Measurements from ENCODE around the gene CYP2A13. TPM values are rescaled to one million over a fixed set of nuclear protein-coding genes. Genes with fewer than 3 reads are reported as not detected.
"Not testable (repeated sequence)": the region's sequence is repeated elsewhere in the genome, so short reads cannot be mapped to it uniquely, and the experiment has no call there.

CYP2A13 gene
- total RNA-seq, 1 donor from 2014 or later: not detected

DNA sequence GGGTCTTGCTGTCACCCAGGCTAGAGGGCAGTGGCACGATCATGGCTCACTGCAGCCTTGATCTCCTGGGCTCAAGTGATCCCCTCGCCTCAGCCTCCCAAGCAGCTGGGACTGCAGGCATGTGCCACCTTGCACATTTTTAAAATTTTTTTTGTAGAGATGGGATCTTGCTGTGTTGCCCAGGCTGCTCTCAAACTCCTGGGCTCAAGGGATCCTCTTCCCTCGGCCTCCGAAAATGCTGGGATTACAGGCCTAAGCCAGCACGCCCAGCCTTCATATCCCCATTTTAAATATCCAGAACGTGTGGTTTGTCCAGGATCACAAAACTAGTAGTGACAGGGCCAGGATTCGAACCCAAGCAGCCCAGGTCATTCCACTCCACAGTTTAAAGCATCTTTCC lies 39.1 kb downstream of the CYP2A13 start:
- not testable (repeated sequence) for DNase-seq (ENCODE audit: low spot score); H3K27ac Mint-ChIP-seq; H3K36me3 Mint-ChIP-seq (ENCODE audit: low read depth); H3K9me3 Mint-ChIP-seq; H3K4me3 Mint-ChIP-seq
- intact Hi-C loops (cut with micrococcal nuclease): loop anchor here (2.0 to 5.0 kb wide), 2 partner anchors 135 to 180 kb away; no protein-coding TSS in a partner anchor
- Mint-ChIP-seq H3K27me3 (ENCODE audit: insufficient read depth) (peaks cover 31% of the 10 kb centered on the region), H3K4me1 (ENCODE audit: low read depth) (peaks cover 19% of the 10 kb centered on the region)

DNA sequence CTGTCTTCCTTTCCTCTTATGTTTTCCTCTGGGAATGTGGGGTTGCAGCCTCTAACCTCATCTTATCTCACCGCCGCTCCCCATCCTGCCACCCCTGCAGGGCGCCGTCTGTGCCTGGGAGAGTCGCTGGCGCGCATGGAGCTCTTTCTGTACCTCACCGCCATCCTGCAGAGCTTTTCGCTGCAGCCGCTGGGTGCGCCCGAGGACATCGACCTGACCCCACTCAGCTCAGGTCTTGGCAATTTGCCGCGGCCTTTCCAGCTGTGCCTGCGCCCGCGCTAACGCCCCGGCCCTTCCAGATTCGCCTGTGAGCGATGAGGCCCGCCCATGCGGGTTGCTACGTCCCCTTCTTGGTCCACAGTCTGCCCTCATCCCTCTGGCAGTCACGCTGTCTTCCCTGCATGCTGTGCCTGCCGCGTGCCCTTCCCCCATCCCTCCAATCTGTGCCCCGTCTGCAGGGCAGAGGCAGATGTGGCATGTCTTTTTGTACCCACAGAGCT lies 39.6 kb downstream of the CYP2A13 start:
- Mint-ChIP-seq H3K27me3 (ENCODE audit: insufficient read depth) (peaks cover 35% of the 10 kb centered on the region), H3K4me1 (ENCODE audit: low read depth) (peaks cover 19% of the 10 kb centered on the region)
- H3K4me3 Mint-ChIP-seq; H3K36me3 Mint-ChIP-seq (ENCODE audit: low read depth); H3K27ac Mint-ChIP-seq; H3K9me3 Mint-ChIP-seq: not testable (repeated sequence)
- intact Hi-C loops (cut with micrococcal nuclease): loop anchor here (2.0 to 5.0 kb wide), 2 partner anchors 135 to 179 kb away; no protein-coding TSS in a partner anchor
- peak; percentile 43 for DNase-seq (ENCODE audit: low spot score)

DNA sequence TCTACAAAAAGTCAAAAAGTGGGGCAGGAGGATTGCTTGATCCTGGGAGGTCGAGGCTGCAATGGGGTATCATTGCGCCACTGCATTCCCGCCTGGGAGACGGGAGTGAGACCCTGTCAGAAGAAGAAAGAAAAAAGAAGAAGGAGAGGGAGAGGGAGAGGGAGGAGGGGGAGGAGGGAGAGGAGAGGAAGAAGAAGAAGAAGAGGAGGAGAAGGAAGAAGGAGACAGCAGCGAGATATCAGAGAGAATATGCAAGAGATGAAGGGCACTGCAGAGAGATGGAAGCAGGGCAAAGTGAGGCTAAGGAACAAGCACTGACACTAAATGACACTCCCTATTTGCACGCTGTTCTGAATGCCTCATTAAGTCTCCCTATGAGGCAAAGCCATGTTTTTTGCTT lies 40.4 kb downstream of the CYP2A13 start:
- H3K27me3 Mint-ChIP-seq (ENCODE audit: insufficient read depth): peaks cover 41% of the 10 kb centered on the region
- H3K4me1 Mint-ChIP-seq (ENCODE audit: low read depth): peaks cover 19% of the 10 kb centered on the region
- no peak overlapping the region for H3K4me3 Mint-ChIP-seq
- no peak overlapping the region for H3K27ac Mint-ChIP-seq
- intact Hi-C loops (cut with micrococcal nuclease): loop anchor here (5.0 kb wide), 1 partner anchor 179 kb away; no protein-coding TSS in a partner anchor
- no peak for DNase-seq (ENCODE audit: low spot score)
- no peaks in the 10 kb centered on the region for H3K9me3 Mint-ChIP-seq
- H3K36me3 Mint-ChIP-seq (ENCODE audit: low read depth): no peaks in the 10 kb centered on the region

DNA sequence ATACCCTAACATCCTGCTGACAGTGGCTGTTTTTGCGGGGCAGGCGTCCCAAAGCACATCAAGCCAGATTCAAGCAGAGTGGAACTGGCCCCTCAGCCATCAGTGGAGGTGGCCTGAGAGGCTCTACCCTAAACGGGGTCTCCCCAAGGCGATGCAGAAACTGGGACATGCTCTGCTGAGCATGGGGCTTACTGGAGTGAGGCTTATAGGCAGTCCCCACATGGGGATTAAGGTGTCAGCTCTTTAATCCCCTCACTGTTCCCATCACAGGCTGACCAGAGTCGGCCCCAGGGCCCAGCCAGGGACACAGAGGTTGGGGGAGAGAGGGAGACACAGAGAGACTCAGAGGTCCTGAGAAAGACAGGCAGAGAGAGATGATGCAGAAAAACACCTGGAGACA lies 42.9 kb downstream of the CYP2A13 start:
- DNase-seq (ENCODE audit: low spot score): no peak
- no peaks in the 10 kb centered on the region for H3K36me3 Mint-ChIP-seq (ENCODE audit: low read depth)
- intact Hi-C loops (cut with micrococcal nuclease): no loop called here
- no peak overlapping the region for H3K4me3 Mint-ChIP-seq
- H3K27ac Mint-ChIP-seq: no peak overlapping the region
- no peaks in the 10 kb centered on the region for H3K9me3 Mint-ChIP-seq
- H3K4me1 Mint-ChIP-seq (ENCODE audit: low read depth): peaks cover 20% of the 10 kb centered on the region
- H3K27me3 Mint-ChIP-seq (ENCODE audit: insufficient read depth): peaks cover 44% of the 10 kb centered on the region

DNA sequence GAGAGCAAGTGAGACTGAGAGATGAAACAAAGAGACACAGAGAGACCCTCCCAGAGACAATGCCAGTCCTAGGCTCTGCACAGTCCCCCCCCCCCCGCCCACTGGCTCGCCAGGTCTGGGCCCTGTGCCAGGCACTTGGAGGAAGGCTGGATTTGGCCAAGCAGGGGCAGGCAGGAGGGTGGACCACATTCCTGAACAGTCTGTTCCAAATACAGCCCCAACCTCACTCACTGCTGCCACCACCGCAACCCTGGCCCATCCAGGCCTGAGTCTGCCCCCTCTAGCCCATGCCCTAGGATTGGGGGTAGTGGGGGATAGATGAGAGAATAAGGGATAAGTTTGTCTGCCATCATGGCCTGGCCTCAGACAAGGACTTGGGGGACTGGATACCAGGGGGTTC lies 45.0 kb downstream of the CYP2A13 start:
- Mint-ChIP-seq H3K36me3 (ENCODE audit: low read depth) (no peaks in the 10 kb centered on the region), H3K27me3 (ENCODE audit: insufficient read depth) (peaks cover 44% of the 10 kb centered on the region), H3K4me1 (ENCODE audit: low read depth) (peaks cover 8% of the 10 kb centered on the region), H3K27ac (peak overlapping the region; percentile 50), H3K4me3 (no peak overlapping the region), H3K9me3 (no peaks in the 10 kb centered on the region)
- no peak for DNase-seq (ENCODE audit: low spot score)
- intact Hi-C loops (cut with micrococcal nuclease): no loop called here

DNA sequence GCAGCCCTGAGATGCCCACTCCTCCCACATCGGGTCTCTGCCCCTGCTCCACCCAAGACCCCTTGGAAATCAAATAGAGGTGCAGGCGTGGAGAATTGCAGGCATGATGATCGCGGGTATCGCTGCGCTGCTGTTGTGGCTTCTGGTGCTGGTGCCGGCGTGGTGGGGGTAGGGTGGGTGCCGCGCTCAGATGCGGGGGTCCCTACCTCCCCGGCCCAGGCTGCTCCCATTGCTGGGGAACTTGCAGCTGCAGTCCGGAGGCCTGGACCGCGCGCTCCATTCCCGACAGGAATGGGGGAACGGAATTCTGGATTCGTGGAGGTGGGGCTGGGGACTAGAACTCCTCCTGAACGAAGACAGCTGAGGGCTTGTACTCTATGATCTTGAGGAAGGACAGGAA lies 46.4 kb downstream of the CYP2A13 start:
- peak overlapping the region; percentile 66 for H3K4me3 Mint-ChIP-seq
- no peak overlapping the region for H3K27ac Mint-ChIP-seq
- no peak for DNase-seq (ENCODE audit: low spot score)
- H3K36me3 Mint-ChIP-seq (ENCODE audit: low read depth): no peaks in the 10 kb centered on the region
- H3K4me1 Mint-ChIP-seq (ENCODE audit: low read depth): peaks cover 5% of the 10 kb centered on the region
- peaks cover 36% of the 10 kb centered on the region for H3K27me3 Mint-ChIP-seq (ENCODE audit: insufficient read depth)
- intact Hi-C loops (cut with micrococcal nuclease): no loop called here
- H3K9me3 Mint-ChIP-seq: no peaks in the 10 kb centered on the region

DNA sequence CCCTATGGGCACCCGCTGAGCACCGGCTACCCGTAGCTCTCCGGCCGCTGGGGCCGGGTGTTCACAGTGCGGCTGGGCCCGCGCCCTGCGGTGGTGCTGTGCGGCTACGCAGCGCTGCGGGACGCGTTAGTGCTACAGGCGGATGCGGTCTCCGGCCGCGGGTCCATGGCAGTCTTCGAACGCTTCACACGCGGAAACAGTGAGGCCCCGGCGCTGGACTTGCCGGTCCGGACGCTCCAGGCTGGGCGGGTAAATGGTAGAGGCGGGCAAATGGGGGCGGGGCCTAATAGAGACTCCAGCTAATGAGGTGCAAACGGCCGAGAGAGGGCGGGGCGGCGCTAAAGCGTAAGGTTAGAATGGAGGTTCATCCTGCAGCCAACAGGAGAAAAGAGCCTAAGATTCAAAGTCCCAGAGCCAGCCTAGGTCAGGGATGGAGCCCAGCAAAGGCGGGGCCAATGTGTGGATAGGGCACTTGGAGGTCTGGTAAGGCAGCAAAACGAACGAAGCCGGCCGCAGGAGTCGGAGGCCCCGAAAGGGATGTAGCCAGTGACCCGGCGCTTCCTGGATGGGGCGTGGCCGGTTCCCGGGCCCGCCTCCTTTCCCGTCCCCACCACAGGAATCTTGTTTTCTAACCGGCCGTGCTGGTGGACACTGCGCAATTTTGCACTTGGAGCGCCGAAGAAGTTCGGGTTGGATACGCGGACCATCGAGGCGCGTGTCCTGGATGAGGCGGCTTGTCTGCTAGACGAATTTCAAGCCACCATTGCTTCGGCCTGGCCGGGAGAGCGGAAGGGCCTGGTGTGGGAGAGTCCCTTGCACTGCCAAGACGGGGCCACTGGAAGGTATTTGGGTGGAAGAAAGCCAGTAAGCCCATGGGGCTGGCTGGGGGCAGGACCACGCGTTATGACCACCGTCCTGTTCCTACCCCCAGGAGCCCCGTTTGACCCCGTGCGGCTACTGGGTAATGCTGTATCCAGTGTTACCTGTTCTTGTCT lies 47.4 kb downstream of the CYP2A13 start:
- H3K4me1 Mint-ChIP-seq (ENCODE audit: low read depth); H3K9me3 Mint-ChIP-seq; intact Hi-C loops (cut with micrococcal nuclease); H3K36me3 Mint-ChIP-seq (ENCODE audit: low read depth): not testable (repeated sequence)
- peak; percentile 8 for DNase-seq (ENCODE audit: low spot score)
- peak overlapping the region; percentile 61 for H3K27ac Mint-ChIP-seq
- peaks cover 28% of the 10 kb centered on the region for H3K27me3 Mint-ChIP-seq (ENCODE audit: insufficient read depth)
- peak overlapping the region; percentile 87 for H3K4me3 Mint-ChIP-seq

DNA sequence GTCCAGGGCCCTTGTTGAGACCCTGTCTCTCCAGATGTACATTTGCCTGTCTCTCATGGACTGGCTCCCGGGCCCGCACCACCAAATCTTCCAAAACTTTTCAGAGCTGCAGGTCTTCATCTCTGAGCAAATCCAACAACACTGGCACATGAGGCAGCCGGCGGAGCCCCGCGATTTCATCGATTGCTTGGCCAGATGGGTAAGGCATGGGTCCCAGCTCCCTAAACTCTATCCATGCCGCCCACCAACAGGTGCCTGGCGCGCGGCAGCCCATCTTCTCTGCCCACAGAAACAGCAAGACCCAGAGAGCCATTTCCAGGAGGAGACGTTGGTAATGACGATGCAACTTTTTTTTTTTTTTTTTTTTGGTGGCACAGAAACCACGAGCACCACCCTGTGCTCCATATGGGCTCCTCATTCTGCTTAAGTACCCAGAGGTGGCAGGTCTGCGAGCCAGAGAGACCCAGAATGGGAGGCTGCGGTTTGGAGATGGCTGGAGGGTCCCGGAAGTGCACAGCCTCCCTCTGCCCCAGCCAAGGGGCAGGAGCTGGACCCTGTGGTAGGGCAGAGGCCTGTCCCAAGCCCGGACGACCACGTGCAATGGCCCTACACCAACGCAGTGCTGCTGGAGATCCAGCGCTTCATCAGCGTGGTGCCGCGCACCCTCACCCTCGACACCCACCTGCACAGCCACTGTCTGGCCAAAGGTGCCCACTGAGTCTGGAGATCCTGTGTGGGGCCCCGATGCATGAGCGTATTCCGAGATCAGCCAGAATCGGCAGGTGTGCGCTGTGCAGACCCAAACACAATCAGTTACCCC lies 48.6 kb downstream of the CYP2A13 start:
- no peak for DNase-seq (ENCODE audit: low spot score)
- Mint-ChIP-seq H3K9me3 (no peaks in the 10 kb centered on the region), H3K27ac (no peak overlapping the region), H3K36me3 (ENCODE audit: low read depth) (no peaks in the 10 kb centered on the region), H3K4me1 (ENCODE audit: low read depth) (peaks cover 5% of the 10 kb centered on the region), H3K27me3 (ENCODE audit: insufficient read depth) (peaks cover 18% of the 10 kb centered on the region), H3K4me3 (peak overlapping the region; percentile 87)
- intact Hi-C loops (cut with micrococcal nuclease): no loop called here

DNA sequence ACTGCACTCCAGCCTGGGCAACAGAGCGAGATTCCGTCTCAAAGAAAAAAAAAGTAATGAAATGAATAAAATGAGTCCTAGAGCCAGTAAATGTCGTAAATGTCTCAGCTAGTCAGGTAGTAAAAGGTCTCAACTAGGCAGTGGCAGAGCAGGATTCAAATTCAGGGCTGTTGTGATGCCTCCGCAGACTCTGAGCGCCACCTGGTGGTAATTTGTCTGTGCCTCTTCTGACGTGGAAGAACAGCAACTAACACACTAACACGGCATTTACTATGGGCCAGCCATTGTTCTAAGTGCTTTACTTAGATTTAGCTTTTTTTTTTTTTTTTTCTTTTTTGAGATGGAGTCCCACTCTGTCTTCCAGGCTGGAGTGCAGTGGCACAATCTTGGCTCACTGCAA lies 56.2 kb downstream of the CYP2A13 start:
- Mint-ChIP-seq H3K9me3 (no peaks in the 10 kb centered on the region), H3K4me1 (ENCODE audit: low read depth) (no peaks in the 10 kb centered on the region), H3K36me3 (ENCODE audit: low read depth) (no peaks in the 10 kb centered on the region), H3K27ac (no peak overlapping the region), H3K4me3 (no peak overlapping the region), H3K27me3 (ENCODE audit: insufficient read depth) (peaks cover 18% of the 10 kb centered on the region)
- intact Hi-C loops (cut with micrococcal nuclease): loop anchor here (1.0 to 5.0 kb wide), 4 partner anchors 18 to 482 kb away; no protein-coding TSS in a partner anchor
- DNase-seq (ENCODE audit: low spot score): peak; percentile 80

Other genes starting within 250 kb of the CYP2A13 start
- gene CYP2A6, start 238.0 kb upstream of the CYP2A13 start, total RNA-seq: not detected in 2 replicates
- gene CYP2A7, start 206.2 kb upstream of the CYP2A13 start, total RNA-seq: not detected in 2 replicates
- gene CYP2B6, start 97.2 kb upstream of the CYP2A13 start, total RNA-seq: not detected in 2 replicates
- gene CYP2F1, start 26.0 kb downstream of the CYP2A13 start, total RNA-seq: not detected in 2 replicates
- gene CYP2S1, start 104.8 kb downstream of the CYP2A13 start, total RNA-seq: 0.60 and 0.73 TPM in 2 replicates
- gene AXL, start 130.8 kb downstream of the CYP2A13 start, total RNA-seq: 0.17 and 0.18 TPM in 2 replicates
- 254 and 264 TPM in 2 replicates for gene HNRNPUL1, start 175.9 kb downstream of the CYP2A13 start, total RNA-seq
- gene CCDC97, start 221.7 kb downstream of the CYP2A13 start, total RNA-seq: 35.3 and 36.1 TPM in 2 replicates

Data from activated T-helper 1 cell treated with anti-CD3 and anti-CD28 coated beads, Interleukin-12 subunit alpha, Interleukin-12 subunit beta, Interleukin-2, Interleukin-4 antibody, amounts not matched to agents 30 ng/mL and 10 ng/mL and 1 ng/mL, durations not matched to agents 14 hours and 24 hours and 36 hours (primary cell).